HAP-1 (cell line): ENCODE measurements around the gene VSTM5.
"Not testable (repeated sequence)": the region's sequence is repeated elsewhere in the genome, so short reads cannot be mapped to it uniquely, and the experiment has no call there.

ENCODE experiments used
- DNase-seq, 2 experiments: peaks; one replicate each; pipeline ENCODE4 v3.0.0-alpha.2; 2016 to 2020; ENCODE audit warnings: low spot score in 2 of 2
- H3K27me3 ChIP-seq: fragments of 250-450 bp; sonication (Bioruptor Pico); 2 replicates; pipeline ENCODE4 v1.5.1; 2020; ENCODE audit warnings: low read depth, mild to moderate bottlenecking, moderate library complexity
- H3K36me3 ChIP-seq: fragments of 250-450 bp; sonication (Bioruptor Pico); replicated peaks from 2 replicates; pipeline ENCODE4 v1.5.1; 2020; ENCODE audit warnings: mild to moderate bottlenecking
- H3K4me1 ChIP-seq: fragments of 250-450 bp; sonication (Bioruptor Pico); 2 replicates; pipeline ENCODE4 v1.5.1; 2020; ENCODE audit warnings: mild to moderate bottlenecking
- H3K4me3 ChIP-seq: fragments of 250-450 bp; sonication (Bioruptor Pico); 2 replicates; pipeline ENCODE4 v1.5.1; 2020; ENCODE audit warnings: mild to moderate bottlenecking, moderate library complexity
- H3K9me3 ChIP-seq: fragments of 250-450 bp; sonication (Bioruptor Pico); 2 replicates; pipeline ENCODE4 v1.5.1; 2020; ENCODE audit warnings: mild to moderate bottlenecking, moderate library complexity
- in situ Hi-C: fragments of 300-500 bp; cut with MboI; formaldehyde crosslinking; loops from 3 replicates; pipeline ENCODE4 v1.14.3; 2020; ENCODE audit warnings: low sequenced_read_pairs, inconsistent platforms, mixed read lengths

VSTM5 gene

GRCh38 chr11:93850594-93851018 is at the start of gene VSTM5:
VSTM5 (minus strand) TSS chr11:93850618; CDS start chr11:93850502, 116 bp downstream.
- DNase-seq = no peak

GRCh38 chr11:93895106-93895862 is 44.9 kb upstream of the VSTM5 start:
- in situ Hi-C loops = loop anchor here (25.0 kb wide), 1 partner anchor 617 kb away; the partner anchor contains the start of gene C11orf97
- DNase-seq = peak; percentile 38 to 51

More at GRCh38 chr11:93850594-93851018, at the start of gene VSTM5:
- Histone ChIP-seq H3K36me3 (no peaks in the 10 kb centered on the region), H3K4me3 (no peak within 1 kb of the TSS), H3K27me3 (no peaks in the 10 kb centered on the region), H3K4me1 (peaks cover 18% of the 10 kb centered on the region), H3K9me3 (no peaks in the 10 kb centered on the region)
- in situ Hi-C loops = no loop called here

GRCh38 chr11:93890391-93891051 is 40.1 kb upstream of the VSTM5 start:
- no peaks in the 10 kb centered on the region for H3K9me3 ChIP-seq
- H3K36me3 ChIP-seq = no peaks in the 10 kb centered on the region
- peaks cover 13% of the 10 kb centered on the region for H3K27me3 ChIP-seq
- no peak overlapping the region for H3K4me3 ChIP-seq
- no peak for DNase-seq
- no peaks in the 10 kb centered on the region for H3K4me1 ChIP-seq
- in situ Hi-C loops = loop anchor here (25.0 kb wide), 1 partner anchor 622 kb away; the partner anchor contains the start of gene C11orf97

More at GRCh38 chr11:93895106-93895862, 44.9 kb upstream of the VSTM5 start:
- H3K9me3 ChIP-seq = no peaks in the 10 kb centered on the region
- no peak overlapping the region for H3K4me3 ChIP-seq
- no peaks in the 10 kb centered on the region for H3K4me1 ChIP-seq
- H3K27me3 ChIP-seq = peaks cover 16% of the 10 kb centered on the region
- no peaks in the 10 kb centered on the region for H3K36me3 ChIP-seq

GRCh38 chr11:93887111-93887510 is 36.7 kb upstream of the VSTM5 start:
- in situ Hi-C loops = loop anchor here (25.0 kb wide), 1 partner anchor 625 kb away; the partner anchor contains the start of gene C11orf97
- H3K36me3 ChIP-seq = no peaks in the 10 kb centered on the region

GRCh38 chr11:93879114-93879513 is 28.7 kb upstream of the VSTM5 start:
- in situ Hi-C loops = loop anchor here (25.0 kb wide), 1 partner anchor 633 kb away; the partner anchor contains the start of gene C11orf97
- H3K4me1 ChIP-seq = peaks cover 24% of the 10 kb centered on the region
- peak; percentile 54 to 88 for DNase-seq
- H3K9me3 ChIP-seq, H3K36me3 ChIP-seq, H3K27me3 ChIP-seq, H3K4me3 ChIP-seq: not testable (repeated sequence)

More at GRCh38 chr11:93887111-93887510, 36.7 kb upstream of the VSTM5 start:
- DNase-seq = no peak
- Histone ChIP-seq H3K27me3 (no peaks in the 10 kb centered on the region; the same call in 1 of the 2 replicates), H3K9me3 (peaks cover 4% of the 10 kb centered on the region; the same call in 1 of the 2 replicates), H3K4me1 (no peaks in the 10 kb centered on the region), H3K4me3 (no peak overlapping the region)

GRCh38 chr11:93875637-93876036 is 25.2 kb upstream of the VSTM5 start:
- H3K9me3 ChIP-seq = no peaks in the 10 kb centered on the region

GRCh38 chr11:93871526-93871925 is 21.1 kb upstream of the VSTM5 start:
- Histone ChIP-seq H3K4me1 (no peaks in the 10 kb centered on the region), H3K36me3 (no peaks in the 10 kb centered on the region), H3K27me3 (no peaks in the 10 kb centered on the region), H3K4me3 (no peak overlapping the region), H3K9me3 (no peaks in the 10 kb centered on the region)
- in situ Hi-C loops = no loop called here
- no peak for DNase-seq

More at GRCh38 chr11:93875637-93876036, 25.2 kb upstream of the VSTM5 start:
- in situ Hi-C loops = loop anchor here (25.0 kb wide), 1 partner anchor 637 kb away; the partner anchor contains the start of gene C11orf97
- Histone ChIP-seq H3K36me3 (no peaks in the 10 kb centered on the region), H3K4me1 (peaks cover 24% of the 10 kb centered on the region), H3K4me3 (no peak overlapping the region), H3K27me3 (no peaks in the 10 kb centered on the region)
- peak in 1 of 2 experiments; percentile 2 for DNase-seq

- H3K9me3 ChIP-seq = no peaks in the 10 kb centered on the region
- no peak for DNase-seq
- H3K36me3 ChIP-seq = no peaks in the 10 kb centered on the region
- H3K4me3 ChIP-seq = no peak overlapping the region
- no peaks in the 10 kb centered on the region for H3K27me3 ChIP-seq
- in situ Hi-C loops = no loop called here
- no peaks in the 10 kb centered on the region for H3K4me1 ChIP-seq
These were observed 20.2 kb upstream of the VSTM5 start for GRCh38 chr11:93870616-93871015.

GRCh38 chr11:93869830-93870229 is 19.4 kb upstream of the VSTM5 start:
- Histone ChIP-seq H3K9me3 (no peaks in the 10 kb centered on the region), H3K36me3 (no peaks in the 10 kb centered on the region), H3K4me1 (no peaks in the 10 kb centered on the region), H3K4me3 (no peak overlapping the region), H3K27me3 (no peaks in the 10 kb centered on the region)
- no peak for DNase-seq
- in situ Hi-C loops = no loop called here

- H3K36me3 ChIP-seq, H3K27me3 ChIP-seq, in situ Hi-C loops, H3K4me1 ChIP-seq, H3K9me3 ChIP-seq, H3K4me3 ChIP-seq: not testable (repeated sequence)
- DNase-seq = peak in 1 of 2 experiments; percentile 21
These were observed 18.0 kb upstream of the VSTM5 start for GRCh38 chr11:93868404-93868803.

GRCh38 chr11:93861808-93862207 is 11.4 kb upstream of the VSTM5 start:
- no peaks in the 10 kb centered on the region for H3K27me3 ChIP-seq
- in situ Hi-C loops = no loop called here
- no peak for DNase-seq
- peaks cover 4% of the 10 kb centered on the region for H3K4me1 ChIP-seq
- H3K9me3 ChIP-seq = no peaks in the 10 kb centered on the region
- no peak overlapping the region for H3K4me3 ChIP-seq
- H3K36me3 ChIP-seq = no peaks in the 10 kb centered on the region

- in situ Hi-C loops = no loop called here
These were observed 7.8 kb upstream of the VSTM5 start for GRCh38 chr11:93858121-93858775.

GRCh38 chr11:93857413-93858120 is 7.1 kb upstream of the VSTM5 start:
- Histone ChIP-seq H3K9me3 (no peaks in the 10 kb centered on the region), H3K4me3 (no peak overlapping the region), H3K4me1 (peaks cover 28% of the 10 kb centered on the region), H3K27me3 (no peaks in the 10 kb centered on the region), H3K36me3 (no peaks in the 10 kb centered on the region)
- in situ Hi-C loops = no loop called here
- DNase-seq = no peak

More at GRCh38 chr11:93858121-93858775, 7.8 kb upstream of the VSTM5 start:
- Histone ChIP-seq H3K9me3 (no peaks in the 10 kb centered on the region), H3K36me3 (no peaks in the 10 kb centered on the region), H3K27me3 (no peaks in the 10 kb centered on the region), H3K4me3 (no peak overlapping the region), H3K4me1 (peaks cover 26% of the 10 kb centered on the region)
- DNase-seq = no peak
